ENCODE data around the gene WHRN. TPM values are rescaled to one million over a fixed set of nuclear protein-coding genes. Genes with fewer than 3 reads are reported as not detected.

The WHRN gene
- total RNA-seq: 0.78 and 2.2 TPM in 2 replicates

GRCh38 chr9:114505187-114506081 lies at the start of gene WHRN:
Gene WHRN, minus strand, starts transcription at chr9:114505473. Its CDS starts 672 bp downstream, at chr9:114504801.

GRCh38 chr9:114387680-114388356 lies 117.5 kb downstream of the WHRN start, which contains the start of gene AKNA:
Gene AKNA, minus strand, starts transcription at chr9:114387982. Its CDS starts 6,649 bp downstream, at chr9:114381333.

Other genes starting within 250 kb of the WHRN start
- gene ORM1, start 182.4 kb downstream of the WHRN start, total RNA-seq: 0.24 TPM in 1 of 2 replicates, not detected in the other
- not detected in 2 replicates for gene ORM2, start 175.6 kb downstream of the WHRN start, total RNA-seq
- gene AKNA, start 117.5 kb downstream of the WHRN start, total RNA-seq: 11.1 and 12.6 TPM in 2 replicates
- gene ATP6V1G1, start 82.3 kb upstream of the WHRN start, total RNA-seq: 92.6 and 133 TPM in 2 replicates
- 4.7 and 8.9 TPM in 2 replicates for gene TMEM268, start 105.8 kb upstream of the WHRN start, total RNA-seq
- not detected in 2 replicates for gene TEX53, start 152.3 kb upstream of the WHRN start, total RNA-seq
- not detected in 2 replicates for gene TEX48, start 176.7 kb upstream of the WHRN start, total RNA-seq

Measured in epithelial cell of alveolus of lung (primary cell).